Skeletal muscle cell (primary cell): Measurements from ENCODE around the gene SHB.
"Not testable (repeated sequence)": the region's sequence is repeated elsewhere in the genome, so short reads cannot be mapped to it uniquely, and the experiment has no call there.

Experiments
- DNase-seq: peaks from one replicate; pipeline ENCODE4 v3.0.0-alpha.2; 2010; ENCODE audit warnings: low read depth
- H3K4me3 ChIP-seq: 2 replicates; pipeline ENCODE4 v1.5.1; 2011; ENCODE audit warnings: low read depth, mild to moderate bottlenecking, control low read depth, low read length, moderate library complexity

Gene SHB

DNA sequence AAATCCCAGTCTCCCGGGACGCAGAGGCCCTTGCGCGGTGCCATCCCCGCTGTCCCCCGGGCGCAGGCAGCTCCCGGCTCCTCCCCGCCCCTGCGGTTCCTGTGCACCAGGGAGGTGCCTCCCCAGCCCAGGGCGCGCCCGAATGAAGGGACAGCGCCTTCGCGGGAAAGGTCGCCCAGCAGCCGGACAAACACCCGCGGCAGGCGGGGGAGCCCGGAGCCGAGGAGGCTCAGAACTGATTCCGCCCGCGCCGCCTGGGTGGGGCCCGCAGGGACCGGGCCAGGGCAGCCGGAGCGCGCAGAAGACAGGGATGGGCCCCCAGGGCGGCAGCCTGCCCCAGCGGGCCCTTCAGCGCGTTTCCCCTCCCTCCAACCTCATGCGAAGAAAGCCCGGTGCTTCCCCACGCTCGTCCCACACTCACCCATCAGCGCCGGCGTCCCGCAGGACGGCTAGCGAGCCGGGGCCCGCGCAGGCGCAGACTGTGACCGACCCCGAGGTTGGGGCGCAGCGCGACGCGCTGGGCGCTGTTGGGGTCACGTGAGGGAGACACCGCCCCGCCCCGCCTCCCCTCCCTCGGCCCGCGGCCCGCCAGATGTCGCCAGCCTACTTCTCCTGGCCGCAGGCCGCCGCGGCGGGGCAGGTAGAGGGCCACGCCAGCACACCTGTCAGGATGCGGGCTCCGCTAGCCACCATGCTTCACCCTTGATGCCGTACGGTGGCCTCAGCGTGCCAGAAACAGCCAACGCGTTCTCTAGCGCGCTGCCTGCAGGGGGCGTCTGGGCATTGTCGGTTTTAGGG lies 165.2 kb downstream of the SHB start, which contains the start of gene SLC25A51:
Gene SLC25A51, minus strand, starts transcription at position 481 of the 798 bp plus-strand sequence. CDS start 15,577 bp downstream, outside the sequence.
- peak within 1 kb of the TSS; percentile 65 for H3K4me3 ChIP-seq
- peak; percentile 71 for DNase-seq

DNA sequence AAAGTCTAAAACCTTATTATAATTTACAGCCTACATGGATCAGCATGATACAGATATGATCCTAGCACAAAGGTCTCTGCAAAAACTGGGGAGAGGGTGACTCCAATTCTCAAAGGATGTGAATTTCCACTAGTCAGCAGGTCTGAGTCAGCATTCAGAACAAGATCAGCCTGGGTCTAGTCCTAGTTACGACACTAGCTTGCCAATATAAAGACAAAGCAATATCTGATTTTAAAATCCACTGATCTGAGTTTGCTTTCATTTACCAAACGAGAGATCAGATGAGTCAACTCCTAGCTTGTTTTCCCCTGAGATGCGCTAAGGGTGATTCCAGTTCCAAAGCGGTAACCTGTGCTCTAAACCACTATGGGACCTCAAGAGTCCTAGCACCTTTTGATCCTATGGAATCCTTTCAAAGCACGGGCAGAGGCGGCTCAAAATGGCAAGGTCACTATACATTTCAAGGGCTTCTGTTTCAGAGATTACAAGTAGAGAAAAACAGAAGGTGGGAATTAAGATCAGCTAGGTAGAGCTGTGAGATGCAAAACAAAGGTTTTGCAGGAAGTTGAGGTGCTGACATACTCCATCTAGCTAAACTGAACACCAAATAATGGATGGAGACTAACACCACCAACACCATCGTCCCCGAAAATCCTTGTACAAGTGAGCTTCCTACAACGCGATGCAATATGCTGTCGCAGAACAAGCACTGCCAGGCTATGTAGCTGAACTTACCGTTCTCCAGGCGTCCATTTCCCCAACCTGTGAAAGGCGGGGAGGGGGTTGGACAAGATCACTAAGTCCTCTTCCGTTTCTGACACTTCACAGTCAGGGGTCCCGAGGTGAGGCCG lies 166.0 kb downstream of the SHB start:
- peak overlapping the region; percentile 65 for H3K4me3 ChIP-seq
- no peak for DNase-seq

- no peak for DNase-seq
- H3K4me3 ChIP-seq, result no peak overlapping the region
These were observed 166.9 kb downstream of the SHB start for GRCh38 chr9:37902131-37902530.

DNA sequence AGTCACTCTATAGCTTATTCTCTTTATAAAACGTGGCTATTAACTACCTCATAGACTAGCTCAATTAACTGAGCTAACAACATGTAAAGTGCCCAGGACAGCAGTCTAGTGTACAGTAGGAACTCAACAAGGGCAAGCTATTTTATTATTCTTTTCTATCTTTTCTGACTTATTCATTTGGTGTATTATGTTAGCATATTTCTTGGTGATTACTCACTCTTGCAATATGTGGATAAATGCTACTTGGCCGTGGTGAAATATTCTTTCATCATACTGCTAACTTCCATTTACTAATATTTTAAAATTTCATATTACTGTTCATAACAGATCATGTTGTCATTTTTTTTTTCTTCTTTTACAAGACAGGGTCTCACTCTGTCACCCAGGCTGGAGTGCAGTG lies 170.0 kb downstream of the SHB start:
- H3K4me3 ChIP-seq, result no peak overlapping the region
- DNase-seq, result no peak

GRCh38 chr9:37897665-37898064 lies 171.4 kb downstream of the SHB start:
- DNase-seq, result no peak
- no peak overlapping the region for H3K4me3 ChIP-seq

DNA sequence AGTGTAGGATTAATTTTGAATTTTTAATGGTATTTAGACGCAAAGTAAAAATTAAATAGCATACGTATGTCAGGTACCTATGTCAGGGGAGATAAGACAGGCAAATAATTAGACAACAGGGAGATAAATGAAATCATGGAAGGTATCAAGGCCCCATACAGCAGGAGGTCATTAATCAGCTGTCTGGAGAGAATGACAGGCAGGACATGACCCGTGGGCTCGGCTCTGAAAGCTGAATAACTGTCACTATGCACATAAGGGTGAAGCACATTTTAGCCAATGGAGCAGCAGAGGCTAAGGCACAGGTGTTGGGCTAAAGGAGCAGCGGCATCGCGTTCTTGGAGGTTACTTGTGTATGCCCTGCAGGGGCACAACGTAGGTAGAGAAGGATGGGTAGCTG lies 177.0 kb downstream of the SHB start:
- no peak for DNase-seq
- no peak overlapping the region for H3K4me3 ChIP-seq

DNA sequence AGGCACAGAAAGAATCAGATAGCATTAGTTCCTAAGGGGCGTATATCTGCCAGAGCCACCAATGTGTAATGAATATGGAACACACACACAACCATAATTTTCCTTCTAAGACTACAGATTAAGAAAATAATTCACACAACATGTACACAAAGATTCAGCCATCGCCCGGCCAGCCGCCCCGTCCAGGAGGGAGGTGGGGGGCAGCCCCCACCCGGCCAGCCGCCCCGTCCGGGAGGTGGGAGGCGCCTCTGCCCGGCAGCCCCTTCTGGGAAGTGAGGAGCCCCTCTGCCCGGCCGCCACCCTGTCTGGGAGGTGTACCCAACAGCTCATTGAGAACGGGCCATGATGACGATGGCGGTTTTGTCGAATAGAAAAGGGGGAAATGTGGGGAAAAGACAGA lies 178.0 kb downstream of the SHB start:
- not testable (repeated sequence) for DNase-seq

GRCh38 chr9:37889536-37889935 lies 179.5 kb downstream of the SHB start:
- H3K4me3 ChIP-seq, result no peak overlapping the region
- no peak for DNase-seq

More for the DNA sequence above, 178.0 kb downstream of the SHB start:
- H3K4me3 ChIP-seq, result not testable (repeated sequence)

DNA sequence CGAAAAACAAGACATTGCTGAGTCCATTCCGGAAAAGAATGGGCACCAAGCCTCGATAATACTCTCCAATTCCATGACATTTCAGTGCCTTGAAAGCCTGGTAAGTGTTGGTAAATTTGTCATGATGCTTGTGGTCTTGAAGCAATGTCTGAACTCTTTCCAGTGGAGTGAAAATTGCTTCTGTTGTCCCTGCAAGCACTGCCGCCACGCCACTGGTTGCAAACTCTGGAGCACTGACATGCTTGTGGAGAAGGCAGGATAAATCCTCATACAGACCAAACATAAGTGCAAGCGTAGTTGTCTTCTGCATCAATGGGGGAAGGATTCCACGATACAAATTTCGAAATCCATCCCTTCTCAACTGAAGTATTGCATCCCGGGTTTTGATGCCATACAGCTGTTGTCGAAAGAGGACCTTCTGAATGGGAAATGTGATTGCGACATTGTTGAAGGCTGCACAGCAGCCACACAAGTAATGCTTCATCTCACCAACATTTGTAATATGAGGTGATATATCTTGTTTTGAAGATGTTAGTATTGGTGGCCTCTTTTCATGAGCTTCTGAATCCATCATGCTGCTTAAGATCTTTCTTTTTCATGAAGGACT lies 180.9 kb downstream of the SHB start:
- DNase-seq, H3K4me3 ChIP-seq: not testable (repeated sequence)

- no peak overlapping the region for H3K4me3 ChIP-seq
- DNase-seq, result no peak
These were observed 188.0 kb downstream of the SHB start for GRCh38 chr9:37880916-37881479.

- no peak overlapping the region for H3K4me3 ChIP-seq
- no peak for DNase-seq
These were observed 192.7 kb downstream of the SHB start for GRCh38 chr9:37876376-37876775.

DNA sequence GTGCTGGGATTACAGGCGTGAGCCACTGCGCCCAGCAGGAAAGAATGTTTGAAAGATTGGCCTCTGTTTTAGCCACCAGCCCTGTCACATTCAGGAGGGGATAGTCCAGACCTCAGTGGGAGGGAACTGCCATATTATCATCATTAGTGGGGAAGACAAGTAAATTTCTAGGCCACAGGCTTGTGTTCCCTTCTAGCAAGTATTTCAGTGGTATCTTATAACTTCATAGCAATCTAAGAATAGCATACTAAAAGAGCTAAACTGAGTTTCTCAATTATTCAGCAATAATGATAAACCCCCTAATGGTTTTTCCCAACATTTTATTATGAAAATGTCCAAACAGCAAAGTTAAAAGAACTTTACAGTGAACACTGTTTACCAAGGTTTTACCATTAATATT lies 195.1 kb downstream of the SHB start:
- no peak for DNase-seq
- no peak overlapping the region for H3K4me3 ChIP-seq

- no peak overlapping the region for H3K4me3 ChIP-seq
- DNase-seq, result no peak
These were observed 198.2 kb downstream of the SHB start for GRCh38 chr9:37870799-37871176.

- no peak for DNase-seq
- no peak overlapping the region for H3K4me3 ChIP-seq
These were observed 198.8 kb downstream of the SHB start for GRCh38 chr9:37870081-37870798.
